Endothelial cell of umbilical vein (primary cell): ENCODE data around the gene ECI1. TPM values are rescaled to one million over a fixed set of nuclear protein-coding genes. Genes with fewer than 3 reads are reported as not detected.

Experiments used
- BruUV-seq: library from RNA; stranded (reverse); fragments of 400-500 nt; replicated peaks from 2 replicates; lab custom pipeline; 2021; lab: Mats Ljungman, UMichigan
- CTCF ChIA-PET: fragments of 300-600, 350-600 bp; sonication (Branson Sonifier 250); formaldehyde crosslinking; loops from one replicate; lab custom pipeline; 2021; ENCODE audit warnings: antibody characterized with exemption, inconsistent platforms; lab: Charles Lee
- POLR2A ChIA-PET: fragments of 300-600, 350-600 bp; sonication (Branson Sonifier 250); formaldehyde crosslinking; loops from one replicate; lab custom pipeline; 2021; ENCODE audit warnings: antibody characterized with exemption, inconsistent platforms; lab: Charles Lee
- DNase-seq: peaks from one replicate; pipeline ENCODE4 v3.0.0-alpha.2; 2011; ENCODE audit warnings: low read depth, low spot score
- FAIRE-seq: peaks from 2 replicates; lab custom pipeline; 2011; peaks lifted over from hg19 to GRCh38; lab: Jason Lieb, UNC
- H2AFZ ChIP-seq: 2 replicates; pipeline ENCODE4 v1.6.0; 2012; ENCODE audit warnings: low read depth, low read length, control low read depth, inconsistent platforms
- H3K27ac ChIP-seq: 2 replicates; pipeline ENCODE4 v1.5.1; 2011; ENCODE audit warnings: low read depth, mild to moderate bottlenecking, control low read depth, low read length, moderate library complexity; ENCODE audit not compliant: insufficient read depth
- H3K27me3 ChIP-seq, 2 experiments: 2 replicates each; pipeline versions ENCODE4 v1.6.0 to v1.6.1; 2011; ENCODE audit warnings: low read length in 2 of 2, mixed read lengths in 1 of 2; ENCODE audit not compliant: control insufficient read depth in 2 of 2, insufficient read depth in 2 of 2
- H3K36me3 ChIP-seq, 2 experiments: 2 replicates in 1 of 2; 3 replicates in 1 of 2; pipeline ENCODE4 v1.5.1; 2011; ENCODE audit warnings: low read length in 2 of 2, mild to moderate bottlenecking in 1 of 2, moderate library complexity in 1 of 2; ENCODE audit not compliant: control insufficient read depth in 2 of 2, insufficient read depth in 2 of 2; ENCODE audit errors: extremely low read depth in 1 of 2
- H3K4me1 ChIP-seq: 3 replicates; pipeline ENCODE4 v1.5.1; 2011; ENCODE audit warnings: mild to moderate bottlenecking, low read length; ENCODE audit not compliant: control insufficient read depth, insufficient read depth; ENCODE audit errors: extremely low read depth
- H3K4me2 ChIP-seq: 2 replicates; pipeline ENCODE4 v1.6.1; 2011; ENCODE audit warnings: low read length, control low read depth, mixed read lengths; ENCODE audit not compliant: insufficient read depth
- H3K4me3 ChIP-seq, 3 experiments: fragments of 200-600 bp in 1 of 3; sonication (generic), shearing (Covaris generic) in 1 of 3; replicated peaks in 1 of 3; 2 replicates each; pipeline ENCODE4 v1.5.1; 2011 to 2016; ENCODE audit warnings: control low read depth in 3 of 3, low read length in 3 of 3, mild to moderate bottlenecking in 2 of 3, inconsistent platforms in 1 of 3, low read depth in 1 of 3, moderate library complexity in 1 of 3; ENCODE audit not compliant: insufficient read depth in 1 of 3
- H3K79me2 ChIP-seq: 2 replicates; pipeline ENCODE4 v1.6.0; 2012; ENCODE audit warnings: low read length, inconsistent platforms; ENCODE audit not compliant: control insufficient read depth, insufficient read depth
- H3K9ac ChIP-seq: replicated peaks from 2 replicates; pipeline ENCODE3; 2011; ENCODE audit warnings: low read length, control low read depth; ENCODE audit not compliant: insufficient read depth; ENCODE audit errors: extremely low read depth
- H3K9me1 ChIP-seq: replicated peaks from 3 replicates; pipeline ENCODE4 v1.6.0; 2011; ENCODE audit warnings: mild to moderate bottlenecking, low read length; ENCODE audit not compliant: control insufficient read depth, insufficient read depth; ENCODE audit errors: extremely low read depth
- H3K9me3 ChIP-seq: replicated peaks from 2 replicates; pipeline ENCODE4 v1.5.1; 2012; ENCODE audit warnings: low read length, inconsistent platforms; ENCODE audit not compliant: control insufficient read depth, insufficient read depth
- H4K20me1 ChIP-seq: replicated peaks from 2 replicates; pipeline ENCODE3; 2011; ENCODE audit warnings: mild to moderate bottlenecking, low read length; ENCODE audit not compliant: control insufficient read depth, insufficient read depth; ENCODE audit errors: extremely low read depth
- EZH2 ChIP-seq: IDR thresholded peaks from 2 replicates; pipeline ENCODE4 v1.6.1; 2012; ENCODE audit warnings: borderline replicate concordance, low read depth, mild to moderate bottlenecking, moderate library complexity, low read length, inconsistent platforms; ENCODE audit not compliant: severe bottlenecking
- FOS ChIP-seq: IDR thresholded peaks from 2 replicates; pipeline ENCODE4 v1.6.1; 2011; ENCODE audit warnings: mild to moderate bottlenecking, low read length, moderate library complexity, borderline replicate concordance; ENCODE audit not compliant: insufficient read depth
- GATA2 ChIP-seq: IDR thresholded peaks from 2 replicates; pipeline ENCODE4 v1.7.0; 2011; ENCODE audit warnings: low read depth, mild to moderate bottlenecking, moderate library complexity, mixed read lengths, low read length; ENCODE audit not compliant: insufficient read length, insufficient read depth
- JUN ChIP-seq: IDR thresholded peaks from 2 replicates; pipeline ENCODE4 v1.6.1; 2011; ENCODE audit warnings: borderline replicate concordance, low read depth; ENCODE audit not compliant: insufficient read length, insufficient read depth
- MYC ChIP-seq: IDR thresholded peaks from one replicate; pipeline ENCODE4 v1.6.1; 2011; ENCODE audit warnings: mild to moderate bottlenecking, low read depth, low read length
- POLR2A ChIP-seq: IDR thresholded peaks from 2 replicates; pipeline ENCODE4 v1.6.1; 2012; ENCODE audit warnings: low read depth, mild to moderate bottlenecking, control low read depth, low read length
- POLR2AphosphoS5 ChIP-seq: IDR thresholded peaks from 2 replicates; pipeline ENCODE4 v1.6.1; 2012; ENCODE audit warnings: low read depth, mild to moderate bottlenecking, control low read depth, low read length, moderate library complexity; ENCODE audit not compliant: insufficient read depth
- dilution Hi-C: fragments of 300-500 bp; cut with MboI; formaldehyde crosslinking; loops from one replicate; pipeline ENCODE4 v1.15.0; 2019; ENCODE audit warnings: low sequenced_read_pairs; ENCODE audit not compliant: extremely low pct_ligation_motif_present
- intact Hi-C: fragments of 100-400 bp; cut with micrococcal nuclease; formaldehyde crosslinking; loops from one replicate; pipeline ENCODE4 v1.10.0; 2022
- polyA plus RNA-seq, 4 experiments: library from polyadenylated mRNA; depleted of rRNA in 3 of 4; stranded (reverse) in 3 of 4; unstranded in 1 of 4; fragments of >200 nt; gene quantifications; 2 replicates each; pipeline versions ENCODE4 v1.2.1 to v1.2.3, GENCODE V29; 2011 to 2012; ENCODE audit warnings: missing spikeins in 1 of 4
- total RNA-seq: library from RNA; stranded (reverse); gene quantifications from 2 replicates; pipeline ENCODE4 v1.2.3, GENCODE V29; 2021
- TF ChIP-seq, protein P1 (sequence below), 2 donors: IDR thresholded peaks; 1 replicate in 1 of 2; 2 replicates in 1 of 2; pipeline ENCODE4 v1.5.1; 2011; ENCODE audit warnings: low read length in 2 of 2, mild to moderate bottlenecking in 2 of 2, moderate library complexity in 2 of 2, control low read depth in 1 of 2, inconsistent platforms in 1 of 2, low read depth in 1 of 2; ENCODE audit not compliant: insufficient read depth in 1 of 2; ENCODE audit errors: extremely low read depth in 1 of 2
- TF ChIP-seq, protein P2 (sequence below): IDR thresholded peaks from 2 replicates; pipeline ENCODE4 v1.6.1; 2011; ENCODE audit not compliant: insufficient read depth, insufficient read length

ECI1 gene
- total and polyA plus RNA-seq, 2 donors (not counting 3 experiments of a cell fraction or from before 2014, with no cell fraction given) = 43.6 to 48.3 TPM

DNA sequence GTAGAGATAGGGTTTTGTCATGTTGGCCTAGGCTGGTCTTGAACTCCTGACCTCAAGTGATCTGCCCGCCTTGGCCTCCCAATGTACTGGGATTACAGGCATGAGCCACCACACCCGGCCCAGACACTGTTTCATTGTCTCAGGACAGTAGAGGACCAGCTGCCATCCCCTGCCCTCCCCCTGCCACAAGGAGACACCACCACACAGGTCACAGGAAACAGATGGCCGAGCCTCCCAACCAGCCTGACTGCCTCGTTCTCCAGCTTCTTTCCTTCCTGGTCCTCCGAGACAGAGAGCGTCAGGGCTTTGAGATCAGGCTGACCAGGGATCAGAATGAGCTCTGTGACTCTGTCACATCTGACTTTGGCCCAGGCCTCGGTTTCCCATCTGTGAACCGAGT lies 37.3 kb upstream of the ECI1 start:
- no peaks in the 10 kb centered on the region for H4K20me1 ChIP-seq
- H3K27ac ChIP-seq = no peak overlapping the region
- H3K27me3 ChIP-seq = no peaks in the 10 kb centered on the region
- H3K9me3 ChIP-seq = no peaks in the 10 kb centered on the region
- no peaks in the 10 kb centered on the region for H3K79me2 ChIP-seq
- dilution Hi-C loops (no loop called here), intact Hi-C loops (no loop called here)
- H3K4me2 ChIP-seq = no peak overlapping the region
- POLR2A ChIA-PET = no interaction called here
- no TSS peak for BruUV-seq
- H3K9me1 ChIP-seq = no peaks in the 10 kb centered on the region
- no peak overlapping the region for H3K4me3 ChIP-seq
- H2AFZ ChIP-seq = no peak overlapping the region
- peaks cover 0 to 12% of the 10 kb centered on the region in 2 experiments for H3K36me3 ChIP-seq
- no peaks in the 10 kb centered on the region for H3K4me1 ChIP-seq
- H3K9ac ChIP-seq = no peak overlapping the region
- TF ChIP-seq GATA2 = no peak
- TF ChIP-seq POLR2A = no peak
- no peak for TF ChIP-seq POLR2AphosphoS5
- no peak for TF ChIP-seq EZH2
- no peak for TF ChIP-seq JUN
- TF ChIP-seq MYC = no peak
- FAIRE-seq = no peak
- no peak for DNase-seq
- CTCF ChIA-PET = interaction anchor here (0.8 to 1.4 kb wide), 4 partner anchors 8 to 62 kb away, joined by 3 read pairs; no protein-coding TSS in a partner anchor

DNA sequence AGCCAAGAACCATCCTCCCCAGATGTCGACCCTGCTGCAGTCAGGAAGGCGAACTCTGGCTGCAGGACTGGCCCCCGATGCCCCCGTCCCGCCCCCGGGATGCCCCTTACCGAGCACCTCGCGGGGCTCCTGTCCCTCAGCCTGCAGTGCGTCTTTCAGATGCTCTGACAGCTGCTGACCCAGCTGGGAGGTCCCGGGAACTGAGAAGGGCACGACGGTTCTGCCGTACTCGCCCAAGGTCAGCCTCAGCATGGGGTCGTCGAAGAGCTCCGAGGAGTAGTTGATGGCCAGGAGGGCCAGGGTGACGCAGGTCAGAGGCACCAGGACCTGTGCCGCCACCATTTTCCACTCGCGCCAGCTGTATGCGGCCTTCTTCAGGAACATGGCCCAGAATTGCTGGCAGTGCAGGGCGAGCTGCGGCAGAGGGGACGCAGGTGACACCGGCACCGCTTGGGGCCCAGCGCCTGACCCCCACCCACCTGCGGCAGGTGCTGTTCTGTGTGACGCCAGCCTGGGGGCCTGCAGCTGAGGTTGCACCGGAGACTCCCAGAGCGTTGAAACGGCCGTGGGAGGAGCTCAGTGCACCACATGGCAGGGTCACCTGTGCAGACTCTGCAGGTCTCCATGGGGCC lies 36.6 kb upstream of the ECI1 start:
- CTCF ChIA-PET = interaction anchor here (1.1 to 1.4 kb wide), 2 partner anchors 9 to 12 kb away, joined by 3 read pairs; no protein-coding TSS in a partner anchor
- H3K4me1 ChIP-seq = no peaks in the 10 kb centered on the region

More for the DNA sequence above, 36.6 kb upstream of the ECI1 start:
- TF ChIP-seq GATA2 (no peak), POLR2A (no peak), FOS (no peak), JUN (no peak), EZH2 (no peak), POLR2AphosphoS5 (no peak), MYC (no peak)
- TF ChIP-seq, protein P1, sequence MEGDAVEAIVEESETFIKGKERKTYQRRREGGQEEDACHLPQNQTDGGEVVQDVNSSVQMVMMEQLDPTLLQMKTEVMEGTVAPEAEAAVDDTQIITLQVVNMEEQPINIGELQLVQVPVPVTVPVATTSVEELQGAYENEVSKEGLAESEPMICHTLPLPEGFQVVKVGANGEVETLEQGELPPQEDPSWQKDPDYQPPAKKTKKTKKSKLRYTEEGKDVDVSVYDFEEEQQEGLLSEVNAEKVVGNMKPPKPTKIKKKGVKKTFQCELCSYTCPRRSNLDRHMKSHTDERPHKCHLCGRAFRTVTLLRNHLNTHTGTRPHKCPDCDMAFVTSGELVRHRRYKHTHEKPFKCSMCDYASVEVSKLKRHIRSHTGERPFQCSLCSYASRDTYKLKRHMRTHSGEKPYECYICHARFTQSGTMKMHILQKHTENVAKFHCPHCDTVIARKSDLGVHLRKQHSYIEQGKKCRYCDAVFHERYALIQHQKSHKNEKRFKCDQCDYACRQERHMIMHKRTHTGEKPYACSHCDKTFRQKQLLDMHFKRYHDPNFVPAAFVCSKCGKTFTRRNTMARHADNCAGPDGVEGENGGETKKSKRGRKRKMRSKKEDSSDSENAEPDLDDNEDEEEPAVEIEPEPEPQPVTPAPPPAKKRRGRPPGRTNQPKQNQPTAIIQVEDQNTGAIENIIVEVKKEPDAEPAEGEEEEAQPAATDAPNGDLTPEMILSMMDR (IDR thresholded peaks at IDR 0.05; ENCODE audit: extremely low read depth in 1 of 2, insufficient read depth in 1 of 2, low read depth in 1 of 2, low read length in 2 of 2) = no peak
- TF ChIP-seq, protein P2, sequence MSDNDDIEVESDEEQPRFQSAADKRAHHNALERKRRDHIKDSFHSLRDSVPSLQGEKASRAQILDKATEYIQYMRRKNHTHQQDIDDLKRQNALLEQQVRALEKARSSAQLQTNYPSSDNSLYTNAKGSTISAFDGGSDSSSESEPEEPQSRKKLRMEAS = no peak
- Histone ChIP-seq H3K79me2 (no peaks in the 10 kb centered on the region), H3K4me2 (no peak overlapping the region), H4K20me1 (no peaks in the 10 kb centered on the region), H3K9me3 (no peaks in the 10 kb centered on the region), H3K9me1 (no peaks in the 10 kb centered on the region), H3K27me3 (no peaks in the 10 kb centered on the region), H3K4me3 (no peak overlapping the region), H3K36me3 (peaks cover 0 to 13% of the 10 kb centered on the region in 2 experiments), H3K9ac (no peak overlapping the region), H3K27ac (no peak overlapping the region), H2AFZ (no peak overlapping the region)
- DNase-seq (no peak), FAIRE-seq (no peak)
- no TSS peak for BruUV-seq
- dilution Hi-C loops = no loop called here
- intact Hi-C loops = no loop called here
- POLR2A ChIA-PET = no interaction called here
